Thyroid gland (tissue), 4 donors: ENCODE results near the gene URAD. TPM values are rescaled to one million over a fixed set of nuclear protein-coding genes. Genes with fewer than 3 reads are reported as not detected.
"Not testable (repeated sequence)": the region's sequence is repeated elsewhere in the genome, so short reads cannot be mapped to it uniquely, and the experiment has no call there.

Experiments
- DNase-seq, 2 donors: peaks; one replicate each; pipeline ENCODE4 v3.0.0-alpha.2; 2019
- H3K27ac ChIP-seq, 3 donors: fragments of 200-600 bp; sonication (generic); 1 replicate in 2 of 3; 2 replicates in 1 of 3; pipeline ENCODE4 v1.5.1; 2016 to 2019; ENCODE audit warnings: mild to moderate bottlenecking in 1 of 3, moderate library complexity in 1 of 3
- H3K27me3 ChIP-seq: fragments of 200-600 bp; sonication (generic); one replicate; pipeline ENCODE4 v1.5.1; 2019
- H3K36me3 ChIP-seq, 2 donors: fragments of 200-600 bp; sonication (generic); one replicate each; pipeline ENCODE4 v1.5.1; 2016 to 2019
- H3K4me1 ChIP-seq, 2 donors: fragments of 200-600 bp; sonication (generic); one replicate each; pipeline ENCODE4 v1.5.1; 2017 to 2019
- H3K4me3 ChIP-seq, 3 donors: fragments of 200-600 bp; sonication (generic); replicated peaks in 1 of 3; 1 replicate in 2 of 3; 2 replicates in 1 of 3; pipeline ENCODE4 v1.5.1; 2016; ENCODE audit warnings: mild to moderate bottlenecking in 1 of 3
- H3K9me3 ChIP-seq: fragments of 200-600 bp; sonication (generic); one replicate; pipeline ENCODE4 v1.5.1; 2017
- CTCF ChIP-seq, 6 experiments: fragments of 200-600 bp in 3 of 6; fragments of 450-650 bp in 3 of 6; sonication (generic) in 3 of 6; IDR thresholded peaks; one replicate each; pipeline ENCODE4 v1.5.1; 2016 to 2019; ENCODE audit warnings: antibody characterized with exemption in 6 of 6, mild to moderate bottlenecking in 2 of 6, inconsistent platforms in 1 of 6, moderate library complexity in 1 of 6
- POLR2A ChIP-seq, 2 donors: fragments of 450-650 bp; IDR thresholded peaks; one replicate each; pipeline ENCODE4 v1.6.1; 2017; ENCODE audit warnings: antibody characterized with exemption in 2 of 2, mild to moderate bottlenecking in 2 of 2, moderate library complexity in 1 of 2
- WGBS, 2 donors: methylation state at CpG; one replicate each; pipeline ENCODE4 v1.1.5; 2017; 5-methylcytosine and 5-hydroxymethylcytosine counted together
- intact Hi-C: fragments of 100-400 bp; cut with DNase I; formaldehyde crosslinking; loops from one replicate; pipeline ENCODE4 v1.15.1; 2023
- total RNA-seq, 4 donors: library from RNA; depleted of rRNA; stranded (reverse); fragments of >200 nt; gene quantifications; one replicate each; pipeline ENCODE4 v1.2.3, GENCODE V29; 2016

URAD gene
- total RNA-seq, 4 donors from 2014 or later = not detected

GRCh38 chr13:28010046-28010445 lies 21.6 kb upstream of the URAD start:
- Histone ChIP-seq H3K27me3 (no peaks in the 10 kb centered on the region), H3K36me3 (no peaks in the 10 kb centered on the region), H3K4me1 (no peaks in the 10 kb centered on the region), H3K4me3 (no peak overlapping the region), H3K9me3 (no peaks in the 10 kb centered on the region), H3K27ac (no peak overlapping the region)
- no peak for DNase-seq
- intact Hi-C loops = no loop called here
- WGBS, 2 donors = 71 to 76% methylated on average over 5 of the region's 5 CpGs
- TF ChIP-seq CTCF (IDR thresholded peaks at IDR 0.05) (no peak), POLR2A (IDR thresholded peaks at IDR 0.05) (no peak)

- H3K27ac ChIP-seq, H3K4me1 ChIP-seq, H3K27me3 ChIP-seq, H3K4me3 ChIP-seq, H3K36me3 ChIP-seq, H3K9me3 ChIP-seq, intact Hi-C loops, DNase-seq: not testable (repeated sequence)
- WGBS, 2 donors = 93 to 95% methylated on average over 13 of the region's 13 CpGs
Observed at GRCh38 chr13:28005016-28005415, 16.5 kb upstream of the URAD start.

GRCh38 chr13:28002886-28003698 lies 14.6 kb upstream of the URAD start:
- H3K27me3 ChIP-seq = no peaks in the 10 kb centered on the region
- intact Hi-C loops = no loop called here
- no peaks in the 10 kb centered on the region for H3K9me3 ChIP-seq
- no peak overlapping the region for H3K4me3 ChIP-seq
- H3K4me1 ChIP-seq = no peaks in the 10 kb centered on the region
- no peaks in the 10 kb centered on the region for H3K36me3 ChIP-seq
- DNase-seq = no peak
- H3K27ac ChIP-seq = no peak overlapping the region
- 84 to 87% methylated on average over 6 of the region's 6 CpGs for WGBS, 2 donors
- no peak for TF ChIP-seq POLR2A (IDR thresholded peaks at IDR 0.05)
- TF ChIP-seq CTCF (IDR thresholded peaks at IDR 0.05) = no peak

GRCh38 chr13:28001837-28002473 lies 13.5 kb upstream of the URAD start:
- H3K36me3 ChIP-seq = no peaks in the 10 kb centered on the region
- intact Hi-C loops = no loop called here
- H3K27ac ChIP-seq = no peak overlapping the region
- H3K4me1 ChIP-seq = no peaks in the 10 kb centered on the region
- no peaks in the 10 kb centered on the region for H3K9me3 ChIP-seq
- 86 to 89% methylated on average over 12 to 20 of the region's 20 CpGs for WGBS, 2 donors
- H3K4me3 ChIP-seq = no peak overlapping the region
- TF ChIP-seq POLR2A (IDR thresholded peaks at IDR 0.05) (no peak), CTCF (IDR thresholded peaks at IDR 0.05) (no peak)
- no peak for DNase-seq
- H3K27me3 ChIP-seq = no peaks in the 10 kb centered on the region

- Histone ChIP-seq H3K27ac (no peak overlapping the region), H3K4me3 (no peak overlapping the region), H3K36me3 (no peaks in the 10 kb centered on the region), H3K27me3 (no peaks in the 10 kb centered on the region), H3K9me3 (no peaks in the 10 kb centered on the region), H3K4me1 (no peaks in the 10 kb centered on the region)
- WGBS, 2 donors = 75 to 85% methylated on average over 10 to 11 of the region's 11 CpGs
- intact Hi-C loops = no loop called here
- DNase-seq = no peak
- TF ChIP-seq POLR2A (IDR thresholded peaks at IDR 0.05) = no peak
- no peak for TF ChIP-seq CTCF (IDR thresholded peaks at IDR 0.05)
Observed at GRCh38 chr13:28001049-28001448, 12.6 kb upstream of the URAD start.
